Osteoblast (primary cell): Measurements from ENCODE around the gene LHX4. TPM values are rescaled to one million over a fixed set of nuclear protein-coding genes. Genes with fewer than 3 reads are reported as not detected.

Source experiments
- DNase-seq: peaks from one replicate; pipeline ENCODE4 v3.0.0; 2011; ENCODE audit warnings: low spot score, mixed read lengths; ENCODE audit not compliant: insufficient read length; ENCODE audit errors: missing footprints
- H2AFZ ChIP-seq: 2 replicates; pipeline ENCODE4 v1.6.0; 2011; ENCODE audit warnings: mild to moderate bottlenecking, low read length
- H3K27ac ChIP-seq: 2 replicates; pipeline ENCODE4 v1.5.1; 2011; ENCODE audit warnings: mild to moderate bottlenecking, low read depth, low read length, moderate library complexity
- H3K27me3 ChIP-seq: 2 replicates; pipeline ENCODE4 v1.6.0; 2012; ENCODE audit warnings: mild to moderate bottlenecking, control low read depth, inconsistent platforms, low read length, moderate library complexity; ENCODE audit not compliant: insufficient read depth
- H3K36me3 ChIP-seq: 2 replicates; pipeline ENCODE4 v1.5.1; 2011; ENCODE audit warnings: mild to moderate bottlenecking, low read length, control low read depth, moderate library complexity; ENCODE audit not compliant: insufficient read depth
- H3K4me1 ChIP-seq: 2 replicates; pipeline ENCODE4 v1.5.1; 2011; ENCODE audit warnings: mild to moderate bottlenecking, low read length, control low read depth, moderate library complexity; ENCODE audit not compliant: insufficient read depth
- H3K4me2 ChIP-seq: 2 replicates; pipeline ENCODE4 v1.6.0; 2011; ENCODE audit warnings: mild to moderate bottlenecking, low read length; ENCODE audit not compliant: insufficient read depth
- H3K4me3 ChIP-seq: fragments of 200-600 bp; sonication (generic); 3 replicates; pipeline ENCODE4 v1.5.1; 2012; ENCODE audit warnings: mild to moderate bottlenecking, low read length, inconsistent platforms; ENCODE audit not compliant: insufficient read depth
- H3K79me2 ChIP-seq: 2 replicates; pipeline ENCODE4 v1.6.0; 2012; ENCODE audit warnings: mild to moderate bottlenecking, low read length, control low read depth, inconsistent platforms; ENCODE audit not compliant: insufficient read depth
- H3K9me3 ChIP-seq: 2 replicates; pipeline ENCODE4 v1.5.1; 2011; ENCODE audit warnings: low read depth, low read length, control low read depth
- H4K20me1 ChIP-seq: 2 replicates; pipeline ENCODE4 v1.6.0; 2012; ENCODE audit warnings: mild to moderate bottlenecking, low read length, control low read depth; ENCODE audit not compliant: insufficient read depth
- CTCF ChIP-seq: IDR thresholded peaks from 2 replicates; pipeline ENCODE4 v1.5.1; 2011; ENCODE audit warnings: mild to moderate bottlenecking, low read depth, low read length, moderate library complexity; ENCODE audit errors: extremely low read depth
- total RNA-seq: library from RNA; depleted of rRNA; stranded (reverse); fragments of >200 nt; gene quantifications from 2 replicates; pipeline ENCODE4 v1.2.3, GENCODE V29; 2012

Gene LHX4
- total RNA-seq, 1 donor = not detected

GRCh38 chr1:180196436-180197003, 33.5 kb upstream of the LHX4 start:
- Histone ChIP-seq H4K20me1 (peaks cover 49% of the 10 kb centered on the region), H3K4me3 (no peak overlapping the region), H3K36me3 (peaks cover 70% of the 10 kb centered on the region), H3K79me2 (no peaks in the 10 kb centered on the region), H3K27ac (no peak overlapping the region), H3K27me3 (no peaks in the 10 kb centered on the region), H3K9me3 (no peaks in the 10 kb centered on the region), H2AFZ (no peak overlapping the region), H3K4me2 (no peak overlapping the region), H3K4me1 (no peaks in the 10 kb centered on the region)
- TF ChIP-seq CTCF = no peak
- DNase-seq = peak; percentile 71

GRCh38 chr1:180197231-180197630, 32.8 kb upstream of the LHX4 start:
- Histone ChIP-seq H4K20me1 (peaks cover 48% of the 10 kb centered on the region), H3K4me3 (no peak overlapping the region), H3K4me1 (no peaks in the 10 kb centered on the region), H3K27me3 (no peaks in the 10 kb centered on the region), H3K27ac (no peak overlapping the region), H3K36me3 (peaks cover 63% of the 10 kb centered on the region), H3K79me2 (no peaks in the 10 kb centered on the region), H2AFZ (no peak overlapping the region), H3K4me2 (no peak overlapping the region), H3K9me3 (no peaks in the 10 kb centered on the region)
- DNase-seq = peak; percentile 54
- TF ChIP-seq CTCF = no peak

GRCh38 chr1:180198196-180198595, 31.9 kb upstream of the LHX4 start:
- Histone ChIP-seq H3K4me1 (no peaks in the 10 kb centered on the region), H3K79me2 (no peaks in the 10 kb centered on the region), H3K36me3 (peaks cover 54% of the 10 kb centered on the region), H3K27me3 (no peaks in the 10 kb centered on the region), H2AFZ (no peak overlapping the region), H3K9me3 (no peaks in the 10 kb centered on the region), H3K4me3 (no peak overlapping the region), H3K27ac (no peak overlapping the region), H3K4me2 (no peak overlapping the region), H4K20me1 (peaks cover 38% of the 10 kb centered on the region)
- DNase-seq = peak; percentile 46
- TF ChIP-seq CTCF = no peak

DNA sequence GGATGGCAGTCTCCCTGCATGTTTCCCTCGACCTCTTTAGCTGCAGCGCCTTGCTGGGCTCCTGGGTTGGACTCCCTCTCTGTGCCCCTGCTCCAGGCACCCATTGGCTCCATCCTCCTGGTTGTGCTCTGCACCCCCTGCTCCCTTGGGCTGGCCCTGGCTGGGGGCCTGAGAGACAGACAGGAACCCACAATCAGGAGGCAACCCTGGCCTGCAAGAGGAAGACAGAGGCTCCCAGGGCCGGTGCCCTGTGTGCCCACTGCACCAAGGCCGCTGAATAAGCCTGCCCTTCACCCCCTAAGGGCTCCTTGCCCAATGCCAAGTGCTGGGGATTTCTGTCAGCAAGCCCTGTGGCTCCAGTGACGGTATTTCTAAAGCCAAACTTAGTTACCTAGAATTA, 31.5 kb upstream of the LHX4 start:
- Histone ChIP-seq H3K4me2 (no peak overlapping the region), H3K4me3 (no peak overlapping the region), H4K20me1 (peaks cover 36% of the 10 kb centered on the region), H2AFZ (no peak overlapping the region), H3K27ac (no peak overlapping the region), H3K79me2 (no peaks in the 10 kb centered on the region), H3K27me3 (no peaks in the 10 kb centered on the region), H3K4me1 (no peaks in the 10 kb centered on the region), H3K36me3 (peaks cover 51% of the 10 kb centered on the region), H3K9me3 (no peaks in the 10 kb centered on the region)
- peak; percentile 74 for DNase-seq
- TF ChIP-seq CTCF = no peak
